GM21576 (cell line): ENCODE measurements around the gene PAFAH1B2.
A peak's percentile ranks its signal among the peaks of the same experiment; 100 is the strongest.
"Not testable (repeated sequence)": the region's sequence is repeated elsewhere in the genome, so short reads cannot be mapped to it uniquely, and the experiment has no call there.

ENCODE experiments used
- ATAC-seq: cut with Tn5 transposase; IDR thresholded peaks from one replicate; pipeline ENCODE4 v1.9.1; 2021; ENCODE audit warnings: mild to moderate bottlenecking, moderate library complexity; ENCODE audit not compliant: unreplicated experiment

The PAFAH1B2 gene, protein sequence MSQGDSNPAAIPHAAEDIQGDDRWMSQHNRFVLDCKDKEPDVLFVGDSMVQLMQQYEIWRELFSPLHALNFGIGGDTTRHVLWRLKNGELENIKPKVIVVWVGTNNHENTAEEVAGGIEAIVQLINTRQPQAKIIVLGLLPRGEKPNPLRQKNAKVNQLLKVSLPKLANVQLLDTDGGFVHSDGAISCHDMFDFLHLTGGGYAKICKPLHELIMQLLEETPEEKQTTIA

DNA sequence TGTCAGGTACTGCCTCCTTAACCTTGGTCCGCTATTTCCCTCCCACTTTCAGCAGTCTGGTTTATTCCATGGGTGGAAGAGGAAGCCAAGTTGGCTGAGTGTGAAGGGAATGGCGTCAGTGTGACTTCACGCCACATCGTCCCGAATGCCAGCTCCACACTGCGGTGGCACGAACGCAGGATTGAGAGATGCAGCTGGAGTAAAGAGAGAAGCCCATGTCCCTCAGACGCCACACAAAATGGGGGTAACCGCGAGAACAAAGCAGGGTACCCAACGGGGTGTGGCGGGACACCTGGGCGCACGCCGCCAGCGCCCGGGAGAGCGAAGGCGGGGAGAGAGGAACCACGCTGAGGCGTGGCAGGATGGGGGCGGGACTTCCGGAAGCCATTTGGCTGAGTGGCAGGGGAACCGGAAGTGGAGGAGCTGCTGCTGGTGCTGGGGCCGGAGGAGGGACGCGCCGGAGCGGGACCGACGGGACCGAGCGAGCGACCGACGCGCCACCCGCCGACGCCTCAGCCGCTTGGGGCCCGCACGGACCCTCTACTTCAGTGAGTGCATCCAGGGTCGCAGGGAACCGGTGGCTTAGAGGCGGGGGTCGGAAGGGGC, at the start of gene PAFAH1B2:
Gene PAFAH1B2, plus strand, starts transcription at position 417 of the 606 bp plus-strand sequence. CDS start 8,161 bp downstream, outside the sequence.
- peak; percentile 97 for ATAC-seq

DNA sequence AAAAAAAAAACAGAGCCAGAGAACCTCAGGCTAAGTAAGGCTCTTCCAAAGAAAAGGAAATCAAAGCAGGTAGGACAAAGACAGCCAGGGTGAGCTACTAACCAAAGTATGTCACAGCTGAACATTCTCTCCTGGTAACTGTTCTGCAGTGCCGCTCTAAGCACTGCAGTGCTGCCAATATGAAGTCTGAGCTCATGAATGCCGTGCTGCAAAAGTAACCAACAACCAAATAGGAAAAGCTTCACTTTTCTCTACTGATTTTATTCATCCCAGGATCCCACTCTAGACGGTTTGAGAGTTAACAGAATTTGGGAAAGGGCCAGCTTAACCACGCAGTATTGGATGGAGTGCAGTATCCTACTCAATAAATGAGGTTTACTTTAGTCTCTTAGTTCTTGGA, 49.3 kb upstream of the PAFAH1B2 start:
- ATAC-seq = no peak

DNA sequence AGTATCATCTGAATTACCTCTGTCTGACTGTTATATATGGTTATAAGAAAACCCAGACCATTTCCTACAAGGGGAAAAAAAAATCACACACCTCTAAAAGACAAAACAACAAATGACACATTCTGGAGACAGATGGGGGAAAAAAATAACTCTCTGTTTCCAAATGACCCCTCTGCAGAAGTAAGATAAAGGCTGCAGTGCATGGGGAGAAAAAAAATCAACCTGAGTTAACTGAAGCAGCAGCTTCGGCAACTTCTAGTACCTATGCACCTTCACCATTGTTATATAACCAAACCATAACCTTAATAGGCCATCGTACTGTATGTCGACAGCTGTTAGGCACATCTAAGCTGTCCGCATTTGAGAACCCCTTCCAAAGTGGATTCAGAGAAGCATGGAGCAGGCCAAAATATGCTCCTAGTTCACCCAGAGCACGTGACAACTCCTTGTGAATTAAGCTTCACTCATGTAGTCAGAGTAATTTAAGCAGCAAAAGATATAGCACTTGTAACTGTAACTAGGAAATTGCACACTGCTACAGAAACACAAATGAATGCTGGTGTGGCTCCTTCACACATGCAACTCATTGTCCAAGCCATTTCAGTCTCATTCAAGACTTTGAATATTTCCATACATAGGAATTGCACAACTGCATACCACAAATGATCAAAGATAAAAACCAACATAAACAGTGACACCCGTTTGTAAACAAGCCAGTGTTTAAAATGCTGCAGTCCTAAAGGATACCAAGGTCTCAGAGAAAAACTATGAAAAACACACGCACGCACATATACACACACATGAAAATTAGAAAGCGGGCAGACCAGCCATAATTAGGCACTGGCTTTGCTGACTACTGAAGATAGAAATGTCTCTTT, 48.6 kb upstream of the PAFAH1B2 start:
- no peak for ATAC-seq

DNA sequence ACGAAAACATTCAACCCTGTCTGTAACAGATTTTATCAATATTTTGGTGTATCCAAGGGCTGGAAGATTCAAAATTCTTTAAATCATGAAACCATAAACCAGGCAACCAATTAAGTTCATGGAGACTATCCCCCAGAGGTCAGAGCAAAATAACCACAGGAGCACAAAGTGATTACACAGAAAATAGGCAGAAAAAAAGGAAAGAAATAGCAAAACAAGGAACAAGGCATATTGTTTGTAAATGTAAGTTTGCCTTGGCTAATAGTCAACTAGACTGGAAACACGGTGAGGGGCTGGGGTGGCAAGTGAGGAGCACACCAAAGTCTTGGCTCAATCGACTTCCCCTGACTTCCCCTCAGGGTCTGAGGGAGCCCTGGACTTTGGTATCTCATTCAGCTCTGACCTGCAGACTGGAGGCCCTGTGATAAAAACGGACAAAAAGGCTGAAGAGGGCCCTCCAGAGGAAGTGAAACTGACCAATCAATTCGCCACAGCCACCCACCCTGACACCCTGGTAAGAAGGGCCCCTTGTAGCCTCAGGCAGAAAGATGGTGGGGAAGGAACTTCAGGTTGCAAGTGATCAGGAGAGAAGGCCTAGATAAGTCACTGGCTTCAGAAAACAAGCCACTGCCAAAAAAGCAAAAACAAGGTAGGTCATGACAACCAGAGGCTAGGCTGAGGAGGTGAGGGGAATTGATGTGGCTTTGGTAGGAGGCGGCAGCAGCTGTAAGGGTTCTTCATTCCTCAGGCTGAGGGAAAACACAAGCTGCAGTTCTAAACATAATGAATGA, 47.7 kb upstream of the PAFAH1B2 start:
- no peak for ATAC-seq

DNA sequence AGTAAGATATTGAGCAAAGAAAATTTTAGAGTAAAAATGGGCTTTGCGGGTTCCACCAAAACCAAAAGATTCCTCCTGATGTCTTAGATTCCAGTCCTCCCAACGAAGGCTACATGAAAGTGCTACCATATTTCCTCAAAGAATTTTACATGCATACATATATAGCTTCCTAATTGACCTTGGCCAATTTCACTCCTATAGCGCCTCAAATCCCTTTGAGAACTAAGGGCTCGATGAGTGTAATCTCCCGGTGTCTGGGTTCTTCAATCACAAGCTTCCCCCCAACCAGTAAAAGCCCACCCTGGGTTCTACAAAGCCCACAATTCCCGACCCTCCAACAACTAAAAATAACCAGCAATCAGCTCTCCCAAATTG, 47.1 kb upstream of the PAFAH1B2 start:
- ATAC-seq = no peak

DNA sequence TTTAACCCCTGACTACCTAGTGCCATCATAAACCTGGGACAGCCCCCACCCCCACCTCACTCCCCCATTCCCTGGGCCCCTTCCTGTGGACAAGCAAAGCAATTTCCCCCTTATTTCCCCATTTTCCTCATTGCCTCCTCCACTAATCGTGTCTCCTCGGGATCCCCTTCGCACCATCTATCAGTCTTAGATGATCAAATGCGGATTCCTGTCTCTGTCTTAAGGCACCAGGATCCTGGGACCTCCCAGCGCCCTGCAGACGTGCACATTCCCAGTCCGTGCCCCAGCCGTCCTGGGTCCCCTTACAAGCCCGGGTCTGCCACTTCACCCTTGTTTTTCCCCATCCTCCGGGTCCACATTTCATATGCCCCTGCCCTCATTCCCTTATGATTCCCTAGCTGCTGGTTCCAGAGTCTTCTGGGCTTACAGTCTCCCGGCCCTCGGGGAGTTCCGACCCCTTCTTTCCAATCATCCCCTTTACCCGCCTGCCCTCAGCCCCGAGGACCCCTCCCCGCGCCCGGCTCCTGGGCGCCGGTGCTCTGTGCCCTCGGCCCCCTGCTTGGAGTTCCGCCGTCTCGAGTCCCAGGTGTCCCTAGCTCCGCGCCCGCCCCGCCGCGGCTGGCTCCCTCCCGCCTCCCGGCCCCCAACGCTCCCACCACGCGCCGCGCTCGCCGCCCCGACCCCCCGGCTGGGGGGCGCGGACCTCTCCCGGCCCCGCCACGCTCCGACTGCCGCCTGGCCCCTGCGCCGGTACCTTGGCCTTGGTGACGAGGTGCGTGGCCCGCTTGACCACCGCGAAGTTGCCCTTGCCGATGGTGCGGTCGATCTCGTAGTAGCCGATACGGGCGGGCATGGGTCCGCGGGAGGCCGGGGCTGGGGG, 46.5 kb upstream of the PAFAH1B2 start:
- ATAC-seq = peak; percentile 19

DNA sequence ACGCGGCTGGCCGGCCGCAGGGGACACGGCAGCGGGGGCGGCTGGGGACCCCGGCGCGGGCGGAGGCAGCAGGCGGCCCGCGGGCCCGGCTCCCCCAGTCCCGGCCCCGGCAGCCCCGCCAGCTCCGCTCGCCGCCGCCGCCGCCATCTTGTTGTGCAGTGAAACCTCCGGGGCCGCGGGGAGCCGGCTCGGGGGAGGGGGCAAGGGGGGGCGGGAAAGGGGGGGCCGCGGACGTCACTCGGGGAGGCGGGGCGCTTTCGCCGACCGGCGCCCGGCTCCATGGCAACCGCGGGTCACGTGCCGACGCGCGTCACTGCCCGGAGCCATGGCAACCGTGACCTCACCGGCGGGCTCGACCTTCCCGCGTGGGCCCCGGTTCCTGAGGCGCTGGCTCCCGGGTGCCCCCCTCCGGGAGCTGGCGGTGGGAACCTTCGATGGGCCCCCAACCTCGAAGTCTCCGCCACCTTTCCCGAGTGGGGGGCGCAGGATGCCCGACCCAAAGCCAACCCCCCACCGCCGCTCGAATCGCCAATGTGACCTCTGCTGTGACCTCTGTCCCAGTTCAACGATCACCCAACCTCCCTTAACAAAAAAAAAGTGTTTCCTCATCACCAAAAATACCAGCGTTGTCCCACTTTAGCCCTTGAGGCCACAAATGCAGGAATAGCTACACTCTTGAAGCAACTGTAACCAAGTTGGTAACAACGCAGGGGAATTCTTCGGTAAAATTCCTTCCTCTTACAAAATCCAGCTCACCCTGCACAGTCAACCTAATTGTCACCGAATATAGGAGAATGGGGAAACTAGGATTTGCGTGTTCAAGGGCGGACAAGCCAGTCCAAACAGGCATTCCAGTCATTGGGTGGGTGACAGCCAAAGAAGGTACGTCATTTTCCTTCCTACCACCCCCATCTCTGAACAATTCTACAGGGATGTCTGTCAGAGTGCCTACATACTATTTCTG, 45.5 kb upstream of the PAFAH1B2 start, which contains the start of gene SIK3:
Gene SIK3, minus strand, starts transcription at position 160 of the 964 bp plus-strand sequence. Its CDS starts 13 bp downstream, at position 147.
- peak; percentile 64 for ATAC-seq

DNA sequence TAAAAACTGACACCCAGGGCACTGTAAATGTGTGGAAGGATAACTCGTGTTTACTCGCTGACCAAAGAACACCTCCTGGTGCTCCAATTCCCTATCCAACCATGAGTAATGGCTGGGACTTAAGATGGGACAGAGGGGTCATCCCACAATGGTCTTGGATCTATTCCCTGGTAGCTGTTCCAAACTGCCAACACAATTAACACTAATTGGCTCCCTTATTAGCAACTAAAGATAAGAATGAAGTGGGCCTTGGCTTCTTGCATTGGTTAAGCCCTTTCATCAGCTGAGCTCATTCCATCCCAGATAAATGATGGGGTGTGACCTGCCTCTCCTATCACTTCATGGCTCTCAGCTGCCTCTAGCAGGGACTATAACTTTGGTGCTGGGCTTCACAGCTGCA, 44.4 kb upstream of the PAFAH1B2 start:
- no peak for ATAC-seq

DNA sequence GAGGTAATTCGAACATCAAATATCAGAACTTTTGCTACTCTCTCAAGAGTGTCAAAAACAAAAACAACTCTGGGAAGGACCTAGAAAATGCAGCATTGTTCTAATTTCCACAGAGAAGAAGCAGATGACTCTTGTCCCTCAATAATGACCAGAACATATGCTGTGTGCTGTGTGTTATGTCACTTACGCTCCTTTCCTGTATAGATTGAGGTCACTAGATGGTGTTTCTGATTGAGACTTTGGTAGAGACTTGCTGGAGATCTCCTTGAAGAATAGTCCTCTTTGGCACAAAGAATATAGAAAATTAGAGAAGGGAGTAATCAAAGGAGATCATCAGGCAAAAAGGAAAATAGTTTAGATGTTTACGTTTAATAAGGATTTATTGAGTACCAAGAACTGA, 43.5 kb upstream of the PAFAH1B2 start:
- no peak for ATAC-seq

DNA sequence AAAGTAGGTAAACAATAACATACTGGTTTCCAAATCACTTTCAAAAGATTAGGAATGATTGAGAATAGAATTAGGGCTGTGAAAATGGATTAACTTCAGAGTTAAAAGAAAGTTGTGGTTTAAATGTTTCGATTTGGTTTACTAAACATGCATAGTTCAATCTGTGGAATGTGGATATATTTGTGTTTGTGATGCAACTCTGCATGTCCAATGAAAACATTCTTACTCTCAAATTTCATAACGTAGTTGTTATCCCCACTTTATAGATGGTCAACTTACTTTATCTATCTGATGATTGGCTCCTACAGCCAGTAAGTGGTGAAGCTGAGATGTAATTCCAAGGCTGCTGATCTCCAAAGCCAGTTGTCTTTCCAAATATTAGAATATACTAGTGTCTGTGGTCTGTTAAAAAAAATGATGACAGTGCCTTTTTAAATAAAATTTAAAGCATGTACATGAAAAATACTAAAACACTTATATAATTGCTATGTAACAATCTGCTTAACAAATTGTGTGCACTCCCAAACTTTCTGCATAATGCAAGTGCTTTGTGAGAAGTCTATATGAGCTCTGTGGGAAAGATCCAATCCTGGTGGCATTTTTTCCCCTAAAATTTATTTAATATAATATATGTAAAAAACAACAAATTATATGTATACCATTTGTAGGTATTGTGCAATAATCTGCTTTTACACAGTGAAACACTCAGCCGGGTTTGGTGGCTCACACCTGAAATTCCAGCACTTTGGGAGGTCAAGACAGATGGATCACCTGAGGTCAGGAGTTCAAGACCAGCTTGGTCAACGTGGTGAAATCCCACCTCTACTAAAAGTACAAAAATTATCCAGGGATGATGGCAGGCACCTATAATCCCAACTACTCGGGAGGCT, 36.1 kb upstream of the PAFAH1B2 start:
- no peak for ATAC-seq

DNA sequence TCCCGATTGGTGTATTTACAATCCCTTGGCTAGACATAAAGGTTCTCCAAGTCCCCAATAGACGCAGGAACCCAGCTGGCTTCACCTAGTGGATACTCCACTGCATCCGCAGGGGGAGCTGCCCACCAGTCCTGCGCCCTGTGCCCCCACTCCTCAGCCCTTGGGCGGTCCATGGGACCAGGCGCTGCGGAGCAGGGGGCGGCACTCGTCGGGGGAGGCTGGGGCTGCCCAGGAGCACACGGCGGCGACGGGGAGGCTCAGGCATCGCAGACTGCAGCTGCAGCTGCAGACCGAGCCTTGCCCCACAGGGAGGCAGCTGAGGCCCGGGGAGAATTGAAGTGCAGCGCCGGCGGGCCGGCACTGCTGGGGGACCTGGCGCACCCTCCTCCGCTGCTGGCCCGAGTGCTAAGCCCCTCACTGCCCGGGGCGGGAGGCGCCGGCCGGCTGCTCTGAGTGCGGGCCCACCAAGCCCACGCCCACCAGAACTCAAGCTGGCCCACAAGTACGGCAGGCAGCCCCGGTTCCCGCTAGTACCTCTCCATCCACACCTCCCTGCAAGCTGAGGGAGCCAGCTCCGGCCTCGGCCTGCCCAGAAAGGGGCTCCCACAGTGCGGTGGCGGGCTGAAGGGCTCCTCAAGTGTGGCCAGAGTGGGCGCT, 33.7 kb upstream of the PAFAH1B2 start:
- ATAC-seq = no peak

DNA sequence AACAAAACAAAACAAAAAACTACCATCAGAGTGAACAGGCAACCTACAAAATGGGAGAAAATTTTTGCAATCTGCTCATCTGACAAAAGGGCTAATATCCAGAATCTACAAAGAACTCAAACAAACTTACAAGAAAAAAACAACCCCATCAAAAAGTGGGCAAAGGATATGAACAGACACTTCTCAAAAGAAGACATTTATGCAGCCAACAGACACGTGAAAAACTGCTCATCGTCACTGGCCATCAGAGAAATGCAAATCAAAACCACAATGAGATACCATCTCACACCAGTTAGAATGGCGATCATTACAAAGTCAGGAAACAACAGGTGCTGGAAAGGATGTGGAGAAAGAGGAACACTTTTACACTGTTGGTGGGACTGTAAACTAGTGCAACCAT, 31.6 kb upstream of the PAFAH1B2 start:
- ATAC-seq = not testable (repeated sequence)

DNA sequence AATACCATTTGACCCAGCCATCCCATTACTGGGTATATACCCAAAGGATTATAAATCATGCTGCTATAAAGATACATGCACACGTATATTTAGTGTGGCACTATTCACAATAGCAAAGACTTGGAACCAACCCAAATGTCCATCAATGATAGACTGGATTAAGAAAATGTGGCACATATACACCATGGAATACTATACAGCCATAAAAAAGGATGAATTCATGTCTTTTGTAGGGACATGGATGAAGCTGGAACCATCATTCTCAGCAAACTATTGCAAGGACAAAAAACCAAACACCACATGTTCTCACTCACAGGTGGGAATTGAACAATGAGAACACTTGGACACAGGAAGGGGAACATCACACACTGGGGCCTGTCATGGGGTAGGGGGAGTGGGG, 31.1 kb upstream of the PAFAH1B2 start:
- ATAC-seq = not testable (repeated sequence)

DNA sequence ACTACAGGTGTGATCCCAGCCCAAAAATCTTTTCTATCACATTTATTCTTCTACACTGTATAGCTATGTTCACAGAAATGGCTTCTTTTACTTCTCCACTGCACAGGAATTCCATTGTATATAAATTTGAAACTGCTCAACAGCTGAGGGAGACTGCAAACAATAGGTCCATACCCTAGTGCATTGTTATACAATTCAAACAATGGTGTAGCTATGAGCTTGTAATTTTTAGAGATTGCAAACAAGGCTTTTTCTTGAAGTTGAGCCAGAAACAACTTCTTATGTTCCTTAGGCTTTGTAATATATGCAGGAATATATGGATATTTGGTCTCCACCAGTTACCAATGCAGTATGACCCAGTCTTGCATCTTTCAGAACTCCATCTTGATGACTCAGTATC, 26.4 kb upstream of the PAFAH1B2 start:
- ATAC-seq = no peak

DNA sequence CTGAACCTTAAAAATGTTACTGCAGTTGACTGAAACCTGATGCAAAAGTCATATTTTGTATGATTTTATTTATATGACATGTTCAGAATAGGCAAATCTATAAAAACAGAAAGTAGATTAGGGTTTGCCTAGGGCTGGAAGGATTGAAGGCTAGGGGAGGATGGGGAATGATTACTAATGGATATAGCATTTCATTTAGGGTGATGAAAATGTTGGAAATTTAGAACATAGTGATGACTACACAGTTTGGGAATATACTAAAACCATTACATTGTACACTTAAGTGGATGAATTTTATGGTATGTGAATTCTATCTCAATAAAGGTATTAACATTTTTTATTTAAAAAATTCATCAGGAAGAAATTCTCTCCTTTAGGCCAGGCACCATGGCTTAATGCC, 22.9 kb upstream of the PAFAH1B2 start:
- ATAC-seq = no peak

DNA sequence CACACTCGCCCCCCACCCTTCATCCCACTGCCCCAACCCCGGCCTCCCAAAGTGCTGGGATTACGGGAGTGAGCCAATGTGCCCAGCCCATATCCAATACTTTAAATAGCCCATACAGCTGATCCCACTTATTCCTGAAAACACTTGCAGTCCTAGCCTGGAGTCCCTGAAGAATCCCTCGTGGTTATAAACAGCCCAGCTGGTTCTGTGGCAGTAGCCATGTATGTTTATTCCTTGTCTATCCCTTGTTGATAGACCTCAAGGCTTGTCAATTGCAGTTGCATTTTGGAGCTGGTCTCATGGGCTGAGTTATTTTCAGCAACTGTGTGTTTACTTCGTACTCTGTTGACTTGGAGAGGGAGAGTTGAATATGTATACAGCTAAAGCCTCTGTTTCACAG, 21.5 kb upstream of the PAFAH1B2 start:
- no peak for ATAC-seq

DNA sequence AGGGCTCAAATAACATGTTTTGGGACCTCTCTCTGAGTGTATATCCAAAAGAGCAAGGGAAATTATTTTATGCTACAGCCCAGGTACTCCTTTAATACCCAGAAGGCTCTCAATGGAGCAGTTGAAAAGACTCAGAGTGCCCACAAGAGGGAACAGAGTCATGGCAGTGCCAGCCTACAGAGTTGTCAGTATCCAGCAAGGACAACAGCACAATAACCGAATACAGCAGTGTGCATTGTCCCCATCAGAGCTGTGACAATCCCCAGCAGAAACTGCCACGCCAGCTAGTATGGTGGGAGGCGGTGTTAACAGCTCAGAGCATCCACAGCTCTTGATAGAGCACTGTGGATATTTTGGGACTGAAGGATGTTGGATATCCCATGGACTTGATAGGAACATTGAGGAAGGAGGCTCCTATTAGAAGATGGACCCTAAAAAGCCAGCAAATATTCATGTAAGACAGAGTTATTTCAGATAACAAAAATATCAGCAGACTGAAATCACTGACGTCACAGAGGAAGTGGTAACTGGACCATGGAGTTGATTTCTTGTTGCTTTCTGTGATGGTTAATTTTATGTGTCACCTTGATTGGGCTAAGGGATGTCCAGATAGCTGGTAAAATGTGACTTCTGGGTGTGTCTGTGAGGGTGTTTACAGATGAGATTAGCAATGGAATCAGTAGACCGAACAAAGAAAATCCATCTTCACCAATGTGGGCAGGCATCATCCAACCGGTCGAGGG, 17.7 kb upstream of the PAFAH1B2 start:
- no peak for ATAC-seq
